Airway epithelial cell (primary cell): ENCODE data around the gene PBOV1. TPM values are rescaled to one million over a fixed set of nuclear protein-coding genes. Genes with fewer than 3 reads are reported as not detected.

Experiments
- total RNA-seq: library from RNA; depleted of rRNA; stranded (reverse); fragments of >200 nt; gene quantifications from 2 replicates; pipeline ENCODE4 v1.2.3, GENCODE V29; 2015

PBOV1 gene
- total RNA-seq: not detected in 2 replicates

DNA sequence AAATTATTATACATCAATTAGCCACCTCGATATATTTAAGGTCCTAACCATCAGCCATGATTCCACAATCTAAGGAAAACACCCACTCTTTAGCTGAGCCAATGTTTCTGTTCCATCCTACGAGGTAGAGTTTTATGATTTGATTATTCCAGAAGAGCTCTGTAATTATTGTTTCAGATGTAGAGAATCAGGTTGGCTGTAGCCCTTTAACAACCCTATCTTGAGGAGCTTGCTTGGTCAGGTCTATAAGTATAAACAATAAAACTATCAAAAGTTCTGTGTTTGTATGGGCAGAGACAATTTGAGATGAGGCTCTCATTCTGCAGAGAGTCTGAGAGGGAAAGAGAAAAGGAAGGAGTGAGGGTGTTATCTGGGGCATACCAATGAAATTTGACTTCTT lies at the start of gene PBOV1:
Gene PBOV1 (minus strand): TSS at position 43 of the 400 bp plus-strand sequence. CDS start 96 bp downstream, outside the sequence.

Other genes with a start within 250 kb of the PBOV1 start
- 754 and 1,006 TPM in 2 replicates for gene PERP, start 111.1 kb downstream of the PBOV1 start, total RNA-seq
- gene ARFGEF3, start 56.6 kb downstream of the PBOV1 start, total RNA-seq: 3.0 and 4.9 TPM in 2 replicates
- gene SMIM28, start 159.4 kb upstream of the PBOV1 start, total RNA-seq: not detected in 2 replicates
- gene HEBP2, start 185.7 kb upstream of the PBOV1 start, total RNA-seq: 94.4 and 151 TPM in 2 replicates